NCI-H748 (cell line): Measurements from ENCODE around the gene JPH4.

Source experiments
- DNase-seq: peaks from one replicate; lab custom pipeline; 2025; ENCODE audit not compliant: unreplicated experiment; lab: John Stamatoyannopoulos, UW

JPH4 gene

GRCh38 chr14:23531391-23531790 lies 47.2 kb downstream of the JPH4 start:
- no peak for DNase-seq

GRCh38 chr14:23530375-23531055 lies 48.1 kb downstream of the JPH4 start:
- DNase-seq = no peak

- DNase-seq = no peak
These were observed 49.6 kb downstream of the JPH4 start for GRCh38 chr14:23529016-23529415.

GRCh38 chr14:23528555-23528954 lies 50.0 kb downstream of the JPH4 start:
- DNase-seq = no peak

GRCh38 chr14:23525611-23526010 lies 53.0 kb downstream of the JPH4 start:
- DNase-seq = no peak

GRCh38 chr14:23524954-23525353 lies 53.6 kb downstream of the JPH4 start:
- DNase-seq = no peak

GRCh38 chr14:23523229-23524016 lies 55.2 kb downstream of the JPH4 start:
- no peak for DNase-seq

- DNase-seq = no peak
These were observed 55.9 kb downstream of the JPH4 start for GRCh38 chr14:23522643-23523198.

- DNase-seq = no peak
These were observed 56.6 kb downstream of the JPH4 start for GRCh38 chr14:23521785-23522640.

GRCh38 chr14:23520899-23521533 lies 57.6 kb downstream of the JPH4 start:
- no peak for DNase-seq

- DNase-seq = no peak
These were observed 59.9 kb downstream of the JPH4 start for GRCh38 chr14:23518709-23519108.
